ENCODE data around the gene SIT1.

The SIT1 gene

GRCh38 chr9:35682051-35682450 lies 31.3 kb upstream of the SIT1 start:
- DNase-seq: no peak

DNA sequence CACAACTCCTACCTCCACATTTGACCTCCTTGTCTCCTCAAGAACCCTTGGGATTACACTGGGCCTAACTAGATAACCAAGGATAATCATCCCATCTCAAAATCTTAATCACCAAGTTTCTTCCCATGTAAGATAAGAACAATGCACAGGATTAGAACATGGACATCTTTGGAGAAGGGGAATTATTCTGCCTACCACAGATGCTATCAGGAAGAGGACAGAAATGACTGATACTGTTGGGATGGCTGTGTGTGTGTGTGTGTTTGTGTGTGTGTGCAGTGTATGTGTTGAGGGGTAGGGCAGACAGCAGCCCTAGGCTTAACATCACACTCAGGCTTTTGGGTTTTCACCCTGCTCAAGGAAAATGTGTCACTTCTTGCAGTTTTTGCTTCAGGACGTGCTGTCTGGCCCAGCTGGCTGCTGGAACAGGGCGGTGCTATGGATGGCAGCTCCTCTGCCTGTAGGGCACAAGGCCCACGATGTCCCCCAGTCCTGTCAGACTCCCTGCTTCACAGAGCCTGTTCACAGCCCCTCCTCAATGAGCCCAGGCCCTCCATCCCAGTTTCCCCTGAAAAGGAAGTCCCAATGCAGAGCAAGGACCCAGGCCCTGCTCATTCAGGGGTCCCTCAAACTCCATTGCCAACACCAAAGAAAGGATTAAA lies 30.7 kb upstream of the SIT1 start:
- no peak for DNase-seq

DNA sequence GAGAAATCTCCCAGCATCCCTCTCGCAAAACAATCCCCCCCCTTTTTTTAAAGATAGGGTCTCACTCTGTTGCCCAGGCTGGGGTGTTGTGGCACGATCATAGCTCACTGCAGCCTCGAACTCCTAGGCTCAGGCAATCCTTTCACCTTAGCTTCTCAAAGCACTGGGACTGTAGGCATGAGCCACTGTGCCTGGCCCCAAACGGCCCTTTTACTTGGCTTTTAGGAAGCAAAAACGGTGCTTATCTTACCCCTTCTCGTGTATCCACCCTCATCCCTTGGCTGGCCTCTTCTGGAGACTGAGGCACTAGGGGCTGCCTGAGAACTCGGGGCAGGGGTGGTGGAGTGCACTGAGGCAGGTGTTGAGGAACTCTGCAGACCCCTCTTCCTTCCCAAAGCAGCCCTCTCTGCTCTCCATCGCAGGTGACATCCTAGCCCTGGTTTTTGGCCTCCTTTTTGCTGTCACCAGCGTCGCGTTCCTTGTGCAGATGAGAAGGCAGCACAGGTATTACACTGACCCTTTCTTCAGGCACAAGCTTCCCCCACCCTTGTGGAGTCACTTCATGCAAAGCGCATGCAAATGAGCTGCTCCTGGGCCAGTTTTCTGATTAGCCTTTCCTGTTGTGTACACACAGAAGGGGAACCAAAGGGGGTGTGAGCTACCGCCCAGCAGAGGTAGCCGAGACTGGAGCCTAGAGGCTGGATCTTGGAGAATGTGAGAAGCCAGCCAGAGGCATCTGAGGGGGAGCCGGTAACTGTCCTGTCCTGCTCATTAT lies 29.8 kb upstream of the SIT1 start:
- no peak for DNase-seq

DNA sequence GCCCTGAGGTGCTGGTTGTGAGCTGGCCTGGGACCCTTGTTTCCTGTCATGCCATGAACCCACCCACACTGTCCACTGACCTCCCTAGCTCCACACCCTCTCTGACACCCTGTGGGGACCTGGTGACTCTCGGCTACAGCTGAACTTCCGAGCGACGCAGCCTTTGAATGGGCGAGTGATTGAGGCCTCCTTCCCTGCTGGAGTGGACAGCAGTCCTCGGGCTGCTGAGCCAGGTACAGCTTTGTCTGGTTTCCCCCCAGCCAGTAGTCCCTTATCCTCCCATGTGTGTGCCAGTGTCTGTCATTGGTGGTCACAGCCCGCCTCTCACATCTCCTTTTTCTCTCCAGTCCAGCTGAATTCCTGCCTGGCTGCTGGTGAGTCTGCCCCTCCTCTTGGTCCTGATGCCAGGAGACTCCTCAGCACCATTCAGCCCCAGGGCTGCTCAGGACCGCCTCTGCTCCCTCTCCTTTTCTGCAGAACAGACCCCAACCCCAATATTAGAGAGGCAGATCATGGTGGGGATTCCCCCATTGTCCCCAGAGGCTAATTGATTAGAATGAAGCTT lies 29.1 kb upstream of the SIT1 start:
- no peak for DNase-seq

- no peak for DNase-seq
Measured at GRCh38 chr9:35679091-35679490, 28.4 kb upstream of the SIT1 start.

GRCh38 chr9:35675732-35676392 lies 25.1 kb upstream of the SIT1 start:
- DNase-seq: no peak

DNA sequence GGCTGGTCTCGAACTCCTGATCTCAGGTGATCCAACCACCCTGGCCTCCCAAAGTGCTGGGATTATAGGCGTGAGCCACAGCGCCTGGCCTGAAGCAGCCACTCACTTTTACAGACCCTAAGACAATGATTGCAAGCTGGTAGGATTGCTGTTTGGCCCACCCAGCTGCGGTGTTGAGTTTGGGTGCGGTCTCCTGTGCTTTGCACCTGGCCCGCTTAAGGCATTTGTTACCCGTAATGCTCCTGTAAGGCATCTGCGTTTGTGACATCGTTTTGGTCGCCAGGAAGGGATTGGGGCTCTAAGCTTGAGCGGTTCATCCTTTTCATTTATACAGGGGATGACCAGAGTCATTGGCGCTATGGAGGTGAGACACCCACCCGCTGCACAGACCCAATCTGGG lies 24.5 kb upstream of the SIT1 start:
- DNase-seq: no peak

DNA sequence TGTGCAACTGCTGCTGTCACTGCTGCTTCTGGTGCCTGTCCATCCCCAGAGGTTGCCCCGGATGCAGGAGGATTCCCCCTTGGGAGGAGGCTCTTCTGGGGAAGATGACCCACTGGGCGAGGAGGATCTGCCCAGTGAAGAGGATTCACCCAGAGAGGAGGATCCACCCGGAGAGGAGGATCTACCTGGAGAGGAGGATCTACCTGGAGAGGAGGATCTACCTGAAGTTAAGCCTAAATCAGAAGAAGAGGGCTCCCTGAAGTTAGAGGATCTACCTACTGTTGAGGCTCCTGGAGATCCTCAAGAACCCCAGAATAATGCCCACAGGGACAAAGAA lies 23.3 kb upstream of the SIT1 start:
- no peak for DNase-seq

DNA sequence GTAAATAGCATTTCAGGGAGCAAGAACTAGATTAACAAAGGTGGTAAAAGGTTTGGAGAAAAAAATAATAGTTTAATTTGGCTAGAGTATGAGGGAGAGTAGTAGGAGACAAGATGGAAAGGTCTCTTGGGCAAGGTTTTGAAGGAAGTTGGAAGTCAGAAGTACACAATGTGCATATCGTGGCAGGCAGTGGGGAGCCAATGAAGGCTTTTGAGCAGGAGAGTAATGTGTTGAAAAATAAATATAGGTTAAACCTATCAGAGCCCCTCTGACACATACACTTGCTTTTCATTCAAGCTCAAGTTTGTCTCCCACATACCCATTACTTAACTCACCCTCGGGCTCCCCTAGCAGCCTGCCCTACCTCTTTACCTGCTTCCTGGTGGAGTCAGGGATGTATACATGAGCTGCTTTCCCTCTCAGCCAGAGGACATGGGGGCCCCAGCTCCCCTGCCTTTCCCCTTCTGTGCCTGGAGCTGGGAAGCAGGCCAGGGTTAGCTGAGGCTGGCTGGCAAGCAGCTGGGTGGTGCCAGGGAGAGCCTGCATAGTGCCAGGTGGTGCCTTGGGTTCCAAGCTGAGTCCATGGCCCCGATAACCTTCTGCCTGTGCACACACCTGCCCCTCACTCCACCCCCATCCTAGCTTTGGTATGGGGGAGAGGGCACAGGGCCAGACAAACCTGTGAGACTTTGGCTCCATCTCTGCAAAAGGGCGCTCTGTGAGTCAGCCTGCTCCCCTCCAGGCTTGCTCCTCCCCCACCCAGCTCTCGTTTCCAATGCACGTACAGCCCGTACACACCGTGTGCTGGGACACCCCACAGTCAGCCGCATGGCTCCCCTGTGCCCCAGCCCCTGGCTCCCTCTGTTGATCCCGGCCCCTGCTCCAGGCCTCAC lies 22.6 kb upstream of the SIT1 start, which contains the start of gene CA9:
Gene CA9, plus strand, starts transcription at position 797 of the 893 bp plus-strand sequence. Its CDS starts 32 bp downstream, at position 829.
- DNase-seq: peak; percentile 56

- DNase-seq: no peak
Measured at GRCh38 chr9:35669331-35670145, 18.8 kb upstream of the SIT1 start.

- no peak for DNase-seq
Measured at GRCh38 chr9:35667939-35668338, 17.2 kb upstream of the SIT1 start.

DNA sequence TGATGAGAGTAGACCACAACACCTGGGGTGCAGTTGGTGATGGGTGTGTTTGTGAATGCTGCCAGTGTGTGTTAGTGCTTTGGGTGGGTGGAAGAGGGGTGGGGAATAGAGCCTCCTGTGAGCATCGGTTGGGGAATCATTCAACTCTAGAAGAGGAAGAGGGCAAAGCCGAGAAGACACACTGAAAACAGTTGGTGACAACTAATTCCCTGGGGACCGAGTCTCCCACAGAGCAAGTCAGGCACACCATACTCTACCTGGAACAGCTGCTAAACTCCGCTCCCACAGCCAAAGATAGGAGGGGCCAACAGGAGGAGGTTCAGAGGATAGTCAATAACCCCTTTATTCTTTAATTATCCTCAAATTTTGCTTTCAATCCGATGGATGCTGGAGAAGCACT lies 15.8 kb upstream of the SIT1 start:
- DNase-seq: no peak

- DNase-seq: no peak
Measured at GRCh38 chr9:35666045-35666444, 15.3 kb upstream of the SIT1 start.

GRCh38 chr9:35665471-35665818 lies 14.7 kb upstream of the SIT1 start:
- no peak for DNase-seq

DNA sequence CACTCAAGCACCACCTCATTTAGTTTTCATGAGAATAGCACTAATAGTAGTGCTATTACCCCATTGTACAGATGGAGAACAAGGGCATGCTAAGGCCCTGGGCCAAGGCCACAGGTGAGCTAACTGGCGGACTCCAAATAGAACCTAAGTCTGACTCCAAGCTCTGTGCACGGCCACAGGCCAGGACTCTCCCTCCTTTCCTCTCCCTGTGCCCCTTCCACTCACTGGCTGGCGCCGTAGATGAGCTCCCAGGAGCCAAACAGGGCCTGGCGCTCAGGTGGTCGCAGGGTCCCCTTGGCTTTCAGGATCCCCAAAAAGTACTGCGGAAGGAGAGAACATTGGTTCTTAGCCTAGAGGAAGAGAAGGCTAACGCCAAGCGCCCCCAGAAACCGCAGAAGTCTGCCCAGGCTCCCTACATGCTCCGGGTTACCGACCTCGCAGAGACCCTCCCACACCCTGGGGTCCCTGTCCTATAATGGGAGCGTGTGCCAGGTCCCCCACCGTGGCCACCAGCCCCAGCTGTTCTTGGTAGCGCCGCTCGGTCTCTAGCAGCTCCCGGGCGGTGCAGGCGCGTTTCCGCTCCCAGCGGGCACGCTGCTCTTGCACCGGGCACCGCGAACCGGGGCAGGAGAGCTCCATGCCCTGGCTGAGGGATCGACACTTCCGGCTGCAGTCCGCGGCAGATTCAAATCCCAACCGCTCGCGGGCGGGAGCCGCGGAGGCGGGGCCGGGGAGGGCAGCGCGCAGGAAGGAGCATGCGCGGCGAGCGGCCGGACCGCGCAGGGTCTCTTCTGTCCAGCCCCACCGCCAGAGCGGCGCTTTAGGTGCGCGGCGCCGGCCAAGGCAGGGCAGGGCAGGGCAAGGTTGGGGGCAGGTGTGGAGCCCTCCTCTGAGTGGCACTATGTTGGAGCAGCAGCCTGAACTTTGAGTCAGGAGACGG lies 14.1 kb upstream of the SIT1 start, which contains the start of gene ARHGEF39:
Gene ARHGEF39, minus strand, starts transcription at position 665 of the 940 bp plus-strand sequence. Its CDS starts 26 bp downstream, at position 639.
- DNase-seq: peak; percentile 74

DNA sequence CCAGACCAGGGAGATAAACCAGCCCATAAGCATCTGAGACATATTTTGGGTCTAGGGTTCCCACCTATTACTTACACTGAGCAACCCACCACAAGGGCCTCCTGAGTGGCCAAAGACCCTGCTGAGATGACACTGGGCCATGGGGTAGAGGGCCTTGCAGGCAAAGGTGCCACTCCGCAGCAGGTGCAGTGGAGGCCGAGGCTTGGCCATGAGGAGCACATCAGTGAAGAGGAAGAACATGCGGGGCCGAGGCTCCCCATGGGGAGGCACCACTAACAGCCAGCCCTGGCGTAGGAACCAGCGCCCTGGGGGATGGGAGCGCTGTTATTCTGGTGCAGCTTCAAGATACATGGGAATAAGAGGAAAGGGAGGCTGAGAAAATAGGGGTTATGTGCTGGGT lies 11.7 kb upstream of the SIT1 start:
- no peak for DNase-seq

GRCh38 chr9:35661756-35662350 lies 11.1 kb upstream of the SIT1 start:
- no peak for DNase-seq

DNA sequence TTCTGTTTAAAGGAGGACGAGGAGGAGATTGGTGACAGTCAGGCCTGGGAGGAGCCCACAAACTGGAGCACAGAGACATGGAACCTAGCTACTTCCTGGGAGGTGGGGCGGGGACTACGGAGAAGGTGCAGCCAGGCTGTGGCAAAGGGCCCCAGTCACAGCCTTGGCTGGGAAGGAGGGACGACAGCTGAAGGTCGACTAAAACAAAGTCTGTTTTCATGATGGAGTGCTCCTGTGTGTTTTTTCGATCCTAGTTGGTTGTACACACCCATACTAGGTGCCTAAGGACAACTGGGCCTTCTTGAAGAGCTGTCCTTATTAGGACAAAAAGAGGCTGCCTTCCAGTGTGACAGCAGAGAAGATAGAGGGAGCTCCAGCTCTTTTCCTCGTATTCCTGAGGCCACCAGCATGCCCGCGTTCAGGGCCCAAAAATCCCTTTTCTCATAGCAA lies 10.3 kb upstream of the SIT1 start:
- DNase-seq: no peak

GRCh38 chr9:35659340-35659739 lies 8.6 kb upstream of the SIT1 start:
- DNase-seq: no peak

- DNase-seq: peak; percentile 13
Measured at GRCh38 chr9:35658968-35659220, 8.2 kb upstream of the SIT1 start.
